Fibroblast of lung (primary cell): ENCODE data around the gene UBE3A. TPM values are rescaled to one million over a fixed set of nuclear protein-coding genes. Genes with fewer than 3 reads are reported as not detected.

Source experiments
- DNase-seq, 2 donors: peaks; one replicate each; pipeline versions ENCODE4 v3.0.0 to v3.0.0-alpha.2; 2010; ENCODE audit warnings: low read depth in 2 of 2
- H2AFZ ChIP-seq: 2 replicates; pipeline ENCODE4 v1.5.1; 2012; ENCODE audit warnings: low read length, control low read depth, inconsistent platforms
- H3K27ac ChIP-seq: 2 replicates; pipeline ENCODE4 v1.5.1; 2011; ENCODE audit warnings: low read length, control low read depth; ENCODE audit not compliant: insufficient read depth
- H3K27me3 ChIP-seq: 2 replicates; pipeline ENCODE4 v1.5.1; 2011; ENCODE audit warnings: mild to moderate bottlenecking, low read length; ENCODE audit not compliant: control insufficient read depth, insufficient read depth
- H3K36me3 ChIP-seq: 2 replicates; pipeline ENCODE4 v1.5.1; 2011; ENCODE audit warnings: low read length; ENCODE audit not compliant: control insufficient read depth, insufficient read depth
- H3K4me1 ChIP-seq: 2 replicates; pipeline ENCODE4 v1.5.1; 2011; ENCODE audit warnings: low read length; ENCODE audit not compliant: control insufficient read depth, insufficient read depth; ENCODE audit errors: extremely low read depth
- H3K4me2 ChIP-seq: 2 replicates; pipeline ENCODE4 v1.5.1; 2011; ENCODE audit warnings: low read length, control low read depth; ENCODE audit not compliant: insufficient read depth; ENCODE audit errors: extremely low read depth
- H3K4me3 ChIP-seq, 4 experiments: fragments of 200-600 bp in 1 of 4; sonication (generic) in 1 of 4; replicated peaks in 1 of 4; 2 replicates each; pipeline ENCODE4 v1.5.1; 2011 to 2016; ENCODE audit warnings: low read length in 4 of 4, low read depth in 3 of 4, mild to moderate bottlenecking in 3 of 4, control low read depth in 2 of 4, inconsistent platforms in 1 of 4, mixed read lengths in 1 of 4; ENCODE audit not compliant: insufficient read depth in 1 of 4; ENCODE audit errors: control extremely low read depth in 1 of 4
- H3K79me2 ChIP-seq: 2 replicates; pipeline ENCODE4 v1.5.1; 2012; ENCODE audit warnings: mild to moderate bottlenecking, low read length, inconsistent platforms; ENCODE audit not compliant: control insufficient read depth, insufficient read depth
- H3K9ac ChIP-seq: 2 replicates; pipeline ENCODE4 v1.5.1; 2011; ENCODE audit warnings: mild to moderate bottlenecking, low read length, control low read depth; ENCODE audit not compliant: insufficient read depth
- H3K9me3 ChIP-seq: 2 replicates; pipeline ENCODE4 v1.5.1; 2012; ENCODE audit warnings: low read depth, low read length; ENCODE audit not compliant: control insufficient read depth, insufficient read depth
- H4K20me1 ChIP-seq: 2 replicates; pipeline ENCODE4 v1.5.1; 2011; ENCODE audit warnings: low read length; ENCODE audit not compliant: control insufficient read depth, insufficient read depth; ENCODE audit errors: extremely low read depth
- CTCF ChIP-seq, 2 donors: IDR thresholded peaks in 1 of 2; conservative IDR thresholded peaks in 1 of 2; 1 replicate in 1 of 2; 2 replicates in 1 of 2; pipeline ENCODE4 v1.5.1; 2011 to 2012; ENCODE audit warnings: low read length in 2 of 2, control low read depth in 1 of 2, inconsistent platforms in 1 of 2, low read depth in 1 of 2, mild to moderate bottlenecking in 1 of 2
- EZH2 ChIP-seq: IDR thresholded peaks from 2 replicates; pipeline ENCODE4 v1.5.1; 2012; ENCODE audit warnings: low read length, control low read depth, mild to moderate bottlenecking; ENCODE audit errors: missing control alignments
- polyA plus RNA-seq, 2 donors: library from polyadenylated mRNA; depleted of rRNA in 1 of 2; stranded (reverse) in 1 of 2; unstranded in 1 of 2; fragments of >200 nt; gene quantifications; 2 replicates each; pipeline ENCODE4 v1.2.1, GENCODE V29; 2011 to 2012; ENCODE audit warnings: missing spikeins in 1 of 2
- total RNA-seq: library from RNA; depleted of rRNA; stranded (reverse); fragments of >200 nt; gene quantifications from 2 replicates; pipeline ENCODE4 v1.2.1, GENCODE V29; 2014

UBE3A gene
- total and polyA plus RNA-seq, 2 donors (not counting 1 experiment from before 2014, with no cell fraction given), result 37.2 to 71.5 TPM

- no peaks in the 10 kb centered on the region for H3K27me3 ChIP-seq
- no peaks in the 10 kb centered on the region for H4K20me1 ChIP-seq
- no peak for TF ChIP-seq CTCF (conservative IDR thresholded peaks at IDR 0.05 in 1 of 2, IDR thresholded peaks at IDR 0.05 in 1 of 2; ENCODE audit: low read depth in 1 of 2, low read length in 2 of 2)
- TF ChIP-seq EZH2, result no peak
- H3K4me3 ChIP-seq, result no peak overlapping the region
- no peak overlapping the region for H3K9ac ChIP-seq
- H3K4me2 ChIP-seq, result no peak overlapping the region
- DNase-seq, result no peak
- H3K9me3 ChIP-seq, result no peaks in the 10 kb centered on the region
- no peaks in the 10 kb centered on the region for H3K36me3 ChIP-seq
- H3K4me1 ChIP-seq, result no peaks in the 10 kb centered on the region
- no peak overlapping the region for H3K27ac ChIP-seq
- H3K79me2 ChIP-seq, result peaks cover 21% of the 10 kb centered on the region
- no peak overlapping the region for H2AFZ ChIP-seq
Measured at GRCh38 chr15:25366058-25366457, 72.8 kb downstream of the UBE3A start.

GRCh38 chr15:25362545-25362944, 76.3 kb downstream of the UBE3A start:
- no peaks in the 10 kb centered on the region for H3K27me3 ChIP-seq
- no peak overlapping the region for H3K9ac ChIP-seq
- H4K20me1 ChIP-seq, result no peaks in the 10 kb centered on the region
- DNase-seq, result peak in 1 of 2 donors; percentile 53
- no peak overlapping the region for H3K27ac ChIP-seq
- no peak overlapping the region for H2AFZ ChIP-seq
- no peaks in the 10 kb centered on the region for H3K36me3 ChIP-seq
- peaks cover 11% of the 10 kb centered on the region for H3K79me2 ChIP-seq
- no peak overlapping the region for H3K4me2 ChIP-seq
- no peaks in the 10 kb centered on the region for H3K4me1 ChIP-seq
- H3K4me3 ChIP-seq, result no peak overlapping the region
- no peaks in the 10 kb centered on the region for H3K9me3 ChIP-seq
- TF ChIP-seq CTCF (conservative IDR thresholded peaks at IDR 0.05 in 1 of 2, IDR thresholded peaks at IDR 0.05 in 1 of 2; ENCODE audit: low read depth in 1 of 2, low read length in 2 of 2) (no peak), EZH2 (no peak)

- Histone ChIP-seq H3K9me3 (no peaks in the 10 kb centered on the region), H3K4me1 (no peaks in the 10 kb centered on the region), H3K27ac (no peak overlapping the region), H2AFZ (no peak overlapping the region), H3K9ac (no peak overlapping the region), H3K79me2 (no peaks in the 10 kb centered on the region), H3K36me3 (no peaks in the 10 kb centered on the region), H4K20me1 (no peaks in the 10 kb centered on the region), H3K4me3 (no peak overlapping the region), H3K27me3 (no peaks in the 10 kb centered on the region), H3K4me2 (no peak overlapping the region)
- TF ChIP-seq CTCF (conservative IDR thresholded peaks at IDR 0.05 in 1 of 2, IDR thresholded peaks at IDR 0.05 in 1 of 2; ENCODE audit: low read depth in 1 of 2, low read length in 2 of 2), result no peak
- TF ChIP-seq EZH2, result no peak
- no peak for DNase-seq
Measured at GRCh38 chr15:25347707-25348106, 91.1 kb downstream of the UBE3A start.
